HepG2 (cell line): ENCODE measurements around the gene CTU2. TPM values are rescaled to one million over a fixed set of nuclear protein-coding genes. Genes with fewer than 3 reads are reported as not detected.

ENCODE experiments used
- ATAC-seq: fragments of 200-7000 bp; cut with Tn5 transposase; 3 replicates; pipeline ENCODE4 v1.9.1; 2020; ENCODE audit warnings: mild to moderate bottlenecking, moderate library complexity
- BruUV-seq: library from RNA; stranded (reverse); fragments of 400-500 nt; replicated peaks from 2 replicates; lab custom pipeline; 2021; lab: Mats Ljungman, UMichigan
- CTCF ChIA-PET: fragments of 300-600 bp; formaldehyde crosslinking; extraction: SDS; loops from one replicate; lab custom pipeline; 2021; ENCODE audit warnings: low total read pairs, inconsistent platforms, low intra/inter-chr PET ratio; lab: Yijun Ruan, JAX
- POLR2A ChIA-PET: fragments of 350-600 bp; sonication (Branson Sonifier 250); formaldehyde crosslinking; loops from one replicate; lab custom pipeline; 2020; ENCODE audit warnings: antibody characterized with exemption, inconsistent platforms; lab: Yijun Ruan, JAX
- DNase-seq: peaks from one replicate; pipeline ENCODE4 v3.0.0-alpha.2; 2015; ENCODE audit warnings: low spot score
- FAIRE-seq: peaks from 3 replicates; lab custom pipeline; 2011; peaks lifted over from hg19 to GRCh38; lab: Jason Lieb, UNC
- H2AFZ ChIP-seq: one replicate; pipeline ENCODE4 v1.6.1; 2011; ENCODE audit warnings: low read length, inconsistent platforms
- H3K27ac ChIP-seq: fragments of 300-600 bp; 3 replicates; pipeline ENCODE4 v1.8.0; 2011; ENCODE audit warnings: mixed run types, mild to moderate bottlenecking, mixed read lengths, low read length, inconsistent platforms; ENCODE audit not compliant: insufficient read depth; ENCODE audit errors: extremely low read length
- H3K27me3 ChIP-seq, 2 experiments: fragments of 200-600 bp in 1 of 2; 2 replicates in 1 of 2; 3 replicates in 1 of 2; pipeline versions ENCODE4 v1.6.0 to v1.8.0; 2011; ENCODE audit warnings: low read length in 2 of 2, mild to moderate bottlenecking in 2 of 2, moderate library complexity in 2 of 2, inconsistent platforms in 1 of 2; ENCODE audit not compliant: insufficient read depth in 2 of 2, control insufficient read depth in 1 of 2
- H3K36me3 ChIP-seq, 2 experiments: fragments of 200-600 bp in 1 of 2; replicated peaks in 1 of 2; 2 replicates in 1 of 2; 3 replicates in 1 of 2; pipeline versions ENCODE4 v1.5.1 to v1.8.0; 2011; ENCODE audit warnings: low read length in 2 of 2, inconsistent platforms in 1 of 2; ENCODE audit not compliant: insufficient read depth in 2 of 2, control insufficient read depth in 1 of 2
- H3K4me1 ChIP-seq: 2 replicates; pipeline ENCODE4 v1.5.1; 2012; ENCODE audit warnings: low read length, inconsistent platforms; ENCODE audit not compliant: insufficient read depth
- H3K4me2 ChIP-seq: 2 replicates; pipeline ENCODE4 v1.6.0; 2011; ENCODE audit warnings: low read depth, low read length, inconsistent platforms
- H3K4me3 ChIP-seq, 3 experiments: fragments of 200-600 bp in 1 of 3; sonication (generic), shearing (Covaris generic) in 1 of 3; replicated peaks in 1 of 3; 2 replicates each; pipeline ENCODE4 v1.5.1; 2011 to 2016; ENCODE audit warnings: low read length in 3 of 3, inconsistent platforms in 2 of 3, low read depth in 2 of 3, mild to moderate bottlenecking in 2 of 3, control low read depth in 1 of 3, mixed read lengths in 1 of 3; ENCODE audit not compliant: insufficient read depth in 1 of 3
- H3K79me2 ChIP-seq: one replicate; pipeline ENCODE4 v1.6.1; 2011; ENCODE audit warnings: low read length, inconsistent platforms; ENCODE audit not compliant: insufficient read depth
- H3K9ac ChIP-seq: 2 replicates; pipeline ENCODE4 v1.6.0; 2011; ENCODE audit warnings: mild to moderate bottlenecking, low read depth, low read length, inconsistent platforms; ENCODE audit not compliant: insufficient read depth
- H3K9me3 ChIP-seq: 2 replicates; pipeline ENCODE4 v1.5.1; 2012; ENCODE audit warnings: mild to moderate bottlenecking, low read length
- H4K20me1 ChIP-seq: 2 replicates; pipeline ENCODE4 v1.6.0; 2011; ENCODE audit warnings: inconsistent platforms, mild to moderate bottlenecking, low read length, moderate library complexity; ENCODE audit not compliant: insufficient read depth
- AGO2 ChIP-seq: fragments of 200-400 bp; formaldehyde crosslinking; optimal IDR thresholded peaks from 2 replicates; pipeline ENCODE3; 2017; ENCODE audit warnings: mild to moderate bottlenecking, low read depth, low read length, moderate library complexity
- ARNT ChIP-seq: fragments of 450-650 bp; IDR thresholded peaks from 2 replicates; pipeline ENCODE4 v1.6.1; 2017
- CTCF ChIP-seq: sonication (generic); formaldehyde crosslinking; IDR thresholded peaks from 2 replicates; pipeline ENCODE4 v1.5.0; 2020; ENCODE audit warnings: mild to moderate bottlenecking, missing genetic modification reagents, moderate library complexity
- MEF2D ChIP-seq: sonication (generic); formaldehyde crosslinking; IDR thresholded peaks from 2 replicates; pipeline ENCODE4 v1.5.1; 2020; ENCODE audit warnings: mild to moderate bottlenecking, missing genetic modification reagents
- PRMT3 ChIP-seq: sonication (generic); formaldehyde crosslinking; IDR thresholded peaks from 2 replicates; pipeline ENCODE4 v1.8.1; 2022; ENCODE audit warnings: low read depth, mild to moderate bottlenecking, moderate library complexity, missing genetic modification reagents, borderline replicate concordance
- RBM22 ChIP-seq: fragments of 200-400 bp; formaldehyde crosslinking; optimal IDR thresholded peaks from 2 replicates; pipeline ENCODE3; 2017; ENCODE audit warnings: mild to moderate bottlenecking, low read length, moderate library complexity
- SMARCC2 ChIP-seq: fragments of 450-650 bp; IDR thresholded peaks from 2 replicates; pipeline ENCODE4 v1.6.1; 2017; ENCODE audit warnings: antibody characterized with exemption, mild to moderate bottlenecking
- USF2 ChIP-seq, 2 experiments: sonication (generic) in 1 of 2; formaldehyde crosslinking in 1 of 2; IDR thresholded peaks; 2 replicates each; pipeline versions ENCODE4 v1.5.1 to v1.6.1; 2011 to 2020; ENCODE audit warnings: borderline replicate concordance in 1 of 2, low read depth in 1 of 2, low read length in 1 of 2, mild to moderate bottlenecking in 1 of 2, missing genetic modification reagents in 1 of 2, moderate library complexity in 1 of 2
- ZFP36L2 ChIP-seq: sonication (generic); formaldehyde crosslinking; IDR thresholded peaks from 2 replicates; pipeline ENCODE4 v1.4.0; 2020; ENCODE audit warnings: missing genetic modification reagents
- WGBS: methylation state at CpG from one replicate; pipeline ENCODE4 v1.1.6; 2017; ENCODE audit warnings: low lambda C conversion rate; 5-methylcytosine and 5-hydroxymethylcytosine counted together
- in situ Hi-C: cut with HindIII; loops from 2 replicates; pipeline ENCODE4 v1.10.0; 2017; ENCODE audit warnings: low pct_unique_long_range_greater_than_20kb; ENCODE audit not compliant: extremely low pct_ligation_motif_present
- intact Hi-C: fragments of 100-400 bp; cut with micrococcal nuclease; formaldehyde crosslinking; loops from one replicate; pipeline ENCODE4 v1.10.0; 2022; ENCODE audit not compliant: unreplicated experiment
- polyA plus RNA-seq, 8 experiments: library from polyadenylated mRNA; depleted of rRNA in 3 of 8; stranded (reverse) in 7 of 8; unstranded in 1 of 8; fragments of >200 nt; fragmentation: Illumina TruSeq in 4 of 8; extraction: Trizol in 4 of 8; gene quantifications; 2 replicates each; pipeline versions ENCODE4 v1.2.1 to v1.2.3, GENCODE V29; 2011 to 2016; ENCODE audit warnings: low read depth in 4 of 8, missing spikeins in 1 of 8, mixed read lengths in 1 of 8; ENCODE audit not compliant: insufficient read depth in 1 of 8
- total RNA-seq, 5 experiments: library from RNA; depleted of rRNA; stranded (reverse); fragments of >200 nt; fragmentation: Illumina TruSeq; extraction: Trizol; gene quantifications; 2 replicates each; pipeline ENCODE4 v1.2.3, GENCODE V29; 2016; ENCODE audit warnings: low read depth in 1 of 5

CTU2 gene
- total and polyA plus RNA-seq, 2 of the 13 experiments (the other 11 are each of a cell fraction or from before 2014, with no cell fraction given): 13.3 to 21.9 TPM

GRCh38 chr16:88752386-88753002, 46.2 kb downstream of the CTU2 start:
- no peaks in the 10 kb centered on the region for H3K27me3 ChIP-seq
- intact Hi-C loops: no loop called here
- no peaks in the 10 kb centered on the region for H3K9me3 ChIP-seq
- no peak overlapping the region for H2AFZ ChIP-seq
- in situ Hi-C loops: no loop called here
- H4K20me1 ChIP-seq: no peaks in the 10 kb centered on the region
- H3K79me2 ChIP-seq: peaks cover 7% of the 10 kb centered on the region
- no TSS peak for BruUV-seq
- TF ChIP-seq USF2 (IDR thresholded peaks at IDR 0.05; ENCODE audit: low read depth, low read length): no peak
- TF ChIP-seq USF2 (CRISPR knock-in tag; IDR thresholded peaks at IDR 0.05; ENCODE audit: borderline replicate concordance): no peak
- no peak for TF ChIP-seq ZFP36L2 (CRISPR knock-in tag)
- peak; percentile 64 for TF ChIP-seq RBM22
- TF ChIP-seq MEF2D: no peak
- TF ChIP-seq ARNT: no peak
- TF ChIP-seq, all 625 proteins: peak for 1
- Histone ChIP-seq H3K9ac (no peak overlapping the region), H3K27ac (no peak overlapping the region), H3K4me3 (no peak overlapping the region), H3K4me1 (no peaks in the 10 kb centered on the region), H3K4me2 (no peak overlapping the region), H3K36me3 (peaks cover 2 to 12% of the 10 kb centered on the region in 2 experiments; a peak in 3 of 5 replicates)
- ATAC-seq: no peak
- no peak for FAIRE-seq
- POLR2A ChIA-PET: no interaction called here
- WGBS: 95% methylated on average over 16 of the region's 16 CpGs
- DNase-seq: no peak
- CTCF ChIA-PET: no interaction called here

DNA sequence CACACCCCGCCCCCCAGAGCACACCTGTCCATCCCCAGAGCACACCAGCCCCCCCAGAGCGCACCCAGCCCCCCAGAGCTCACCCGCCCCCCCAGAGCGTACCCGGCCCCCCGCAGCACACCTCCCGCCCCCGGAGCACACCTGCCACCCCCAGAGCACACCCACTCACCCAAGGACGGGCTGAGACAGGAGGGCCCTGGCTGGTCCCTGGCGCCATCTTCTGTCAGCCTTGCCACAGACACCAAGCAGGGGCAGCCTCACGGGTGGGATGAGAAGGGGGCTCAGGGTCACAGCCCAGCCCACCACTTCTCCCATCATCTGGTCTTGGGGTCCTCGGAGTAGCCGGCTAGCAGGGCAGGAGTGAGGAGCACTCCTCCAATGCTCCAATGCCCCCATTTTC, 46.9 kb downstream of the CTU2 start:
- Histone ChIP-seq H3K9ac (no peak overlapping the region), H3K79me2 (peaks cover 13% of the 10 kb centered on the region), H3K4me3 (no peak overlapping the region), H3K27ac (no peak overlapping the region), H3K36me3 (peaks cover 2 to 10% of the 10 kb centered on the region in 2 experiments; a peak in 3 of 5 replicates), H3K9me3 (no peaks in the 10 kb centered on the region), H3K4me1 (no peaks in the 10 kb centered on the region), H2AFZ (no peak overlapping the region), H3K4me2 (no peak overlapping the region), H4K20me1 (no peaks in the 10 kb centered on the region), H3K27me3 (no peaks in the 10 kb centered on the region)
- intact Hi-C loops: no loop called here
- CTCF ChIA-PET: no interaction called here
- FAIRE-seq: no peak
- BruUV-seq: no TSS peak
- no peak for DNase-seq
- TF ChIP-seq CTCF (CRISPR knock-in tag): peak; percentile 28
- TF ChIP-seq SMARCC2: no peak
- peak; percentile 27 for TF ChIP-seq AGO2
- TF ChIP-seq PRMT3 (CRISPR knock-in tag): no peak
- 86% methylated on average over 8 of the region's 13 CpGs for WGBS
- ATAC-seq: no peak
- POLR2A ChIA-PET: no interaction called here
- in situ Hi-C loops: no loop called here
